Lung (tissue), 12 donors: ENCODE data around the gene AMIGO3. TPM values are rescaled to one million over a fixed set of nuclear protein-coding genes. Genes with fewer than 3 reads are reported as not detected.

Source experiments
- ATAC-seq: fragments of 200-7000 bp; cut with Tn5 transposase; one replicate; pipeline ENCODE4 v1.9.1; 2020; ENCODE audit warnings: moderate number of reproducible peaks; ENCODE audit not compliant: insufficient read depth, low FRiP score
- DNase-seq, 3 donors: peaks; one replicate each; pipeline ENCODE4 v3.0.0-alpha.2; 2013 to 2017
- H3K27ac ChIP-seq, 2 donors: one replicate each; pipeline ENCODE4 v1.5.1; 2013; ENCODE audit warnings: mild to moderate bottlenecking in 2 of 2, moderate library complexity in 2 of 2, control low read depth in 1 of 2, inconsistent platforms in 1 of 2, low read depth in 1 of 2, low read length in 1 of 2
- H3K27me3 ChIP-seq, 3 donors: one replicate each; pipeline ENCODE4 v1.5.1; 2013; ENCODE audit warnings: low read length in 2 of 3; ENCODE audit not compliant: control insufficient read depth in 3 of 3, insufficient read depth in 3 of 3
- H3K36me3 ChIP-seq, 4 donors: one replicate each; pipeline ENCODE4 v1.5.1; 2013; ENCODE audit warnings: low read length in 4 of 4, mild to moderate bottlenecking in 1 of 4, moderate library complexity in 1 of 4; ENCODE audit not compliant: control insufficient read depth in 4 of 4, insufficient read depth in 4 of 4
- H3K4me1 ChIP-seq, 5 donors: one replicate each; pipeline ENCODE4 v1.5.1; 2013; ENCODE audit warnings: low read length in 5 of 5, mild to moderate bottlenecking in 2 of 5, moderate library complexity in 1 of 5; ENCODE audit not compliant: control insufficient read depth in 5 of 5, insufficient read depth in 5 of 5
- H3K4me3 ChIP-seq: one replicate; pipeline ENCODE4 v1.5.1; 2013; ENCODE audit warnings: mild to moderate bottlenecking, control low read depth, moderate library complexity
- H3K9ac ChIP-seq, 2 donors: one replicate each; pipeline ENCODE4 v1.5.1; 2013; ENCODE audit warnings: low read length in 2 of 2, control low read depth in 1 of 2; ENCODE audit not compliant: insufficient read depth in 1 of 2
- H3K9me3 ChIP-seq, 4 donors: one replicate each; pipeline ENCODE4 v1.5.1; 2013; ENCODE audit warnings: low read length in 3 of 4, mild to moderate bottlenecking in 1 of 4, moderate library complexity in 1 of 4; ENCODE audit not compliant: control insufficient read depth in 4 of 4, insufficient read depth in 3 of 4
- WGBS, 2 donors: extraction: QIAGEN DNeasy Blood & Tissue Kit; methylation state at CpG; one replicate each; pipeline ENCODE4 v1.1.7; 2013; 5-methylcytosine and 5-hydroxymethylcytosine counted together
- polyA plus RNA-seq, 2 donors: library from polyadenylated mRNA; stranded (reverse); fragments of 200-250 nt; gene quantifications; one replicate each; pipeline ENCODE4 v1.2.1, GENCODE V29; 2013
- total RNA-seq, 2 donors: library from RNA; depleted of rRNA in 1 of 2; stranded (reverse); fragments of >200 nt in 1 of 2; gene quantifications; one replicate each; pipeline ENCODE4 v1.2.1, GENCODE V29; 2014 to 2021
- TF ChIP-seq, protein P1 (sequence below): IDR thresholded peaks from 2 replicates; pipeline ENCODE4 v1.5.1; 2012; ENCODE audit warnings: mild to moderate bottlenecking; ENCODE audit errors: control extremely low read depth, extremely low read depth
- donor health status: control.
- donor health status: control.
- donor health status: Bipolar disorder and iron deficiency.
- donor health status: healthy.
- donor health status: DM: yes; HTN: yes; CAD: no.

Gene AMIGO3
- total and polyA plus RNA-seq, 4 donors: 0.25 to 0.63 (median 0.51) TPM; not detected in 1

DNA sequence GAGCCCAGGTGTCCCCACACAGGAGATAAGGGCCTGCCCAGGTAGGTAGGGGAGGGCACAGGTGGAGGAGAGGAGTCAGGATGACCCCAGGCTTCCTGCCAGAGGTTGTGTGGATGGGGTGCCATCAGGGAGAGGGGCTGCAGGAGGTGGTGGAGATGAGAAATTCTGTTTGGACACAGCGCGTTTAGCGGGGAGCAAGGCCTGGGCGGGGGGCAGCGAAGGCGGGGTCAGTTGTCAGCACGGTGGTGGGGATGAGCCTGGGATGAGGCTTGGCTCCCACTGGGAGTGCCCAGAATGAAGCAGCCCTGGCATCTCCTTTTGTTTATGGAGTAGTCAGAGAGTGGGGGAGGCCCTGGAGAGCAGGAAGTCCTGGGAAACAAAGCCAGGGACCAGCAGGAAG, 15.5 kb downstream of the AMIGO3 start:
- TF ChIP-seq, protein P1, sequence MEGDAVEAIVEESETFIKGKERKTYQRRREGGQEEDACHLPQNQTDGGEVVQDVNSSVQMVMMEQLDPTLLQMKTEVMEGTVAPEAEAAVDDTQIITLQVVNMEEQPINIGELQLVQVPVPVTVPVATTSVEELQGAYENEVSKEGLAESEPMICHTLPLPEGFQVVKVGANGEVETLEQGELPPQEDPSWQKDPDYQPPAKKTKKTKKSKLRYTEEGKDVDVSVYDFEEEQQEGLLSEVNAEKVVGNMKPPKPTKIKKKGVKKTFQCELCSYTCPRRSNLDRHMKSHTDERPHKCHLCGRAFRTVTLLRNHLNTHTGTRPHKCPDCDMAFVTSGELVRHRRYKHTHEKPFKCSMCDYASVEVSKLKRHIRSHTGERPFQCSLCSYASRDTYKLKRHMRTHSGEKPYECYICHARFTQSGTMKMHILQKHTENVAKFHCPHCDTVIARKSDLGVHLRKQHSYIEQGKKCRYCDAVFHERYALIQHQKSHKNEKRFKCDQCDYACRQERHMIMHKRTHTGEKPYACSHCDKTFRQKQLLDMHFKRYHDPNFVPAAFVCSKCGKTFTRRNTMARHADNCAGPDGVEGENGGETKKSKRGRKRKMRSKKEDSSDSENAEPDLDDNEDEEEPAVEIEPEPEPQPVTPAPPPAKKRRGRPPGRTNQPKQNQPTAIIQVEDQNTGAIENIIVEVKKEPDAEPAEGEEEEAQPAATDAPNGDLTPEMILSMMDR: no peak
- ATAC-seq (no peak), DNase-seq (no peak)
- no peaks in the 10 kb centered on the region for H3K27me3 ChIP-seq
- H3K4me3 ChIP-seq: no peak overlapping the region
- H3K9ac ChIP-seq: no peak overlapping the region
- WGBS, 2 donors: 76 to 84% methylated on average over 7 of the region's 7 CpGs
- H3K27ac ChIP-seq: no peak overlapping the region
- H3K4me1 ChIP-seq: peaks cover 0 to 5% (median 0%) of the 10 kb centered on the region in 5 donors
- H3K9me3 ChIP-seq: no peaks in the 10 kb centered on the region
- peaks cover 0 to 66% (median 20%) of the 10 kb centered on the region in 4 donors for H3K36me3 ChIP-seq

DNA sequence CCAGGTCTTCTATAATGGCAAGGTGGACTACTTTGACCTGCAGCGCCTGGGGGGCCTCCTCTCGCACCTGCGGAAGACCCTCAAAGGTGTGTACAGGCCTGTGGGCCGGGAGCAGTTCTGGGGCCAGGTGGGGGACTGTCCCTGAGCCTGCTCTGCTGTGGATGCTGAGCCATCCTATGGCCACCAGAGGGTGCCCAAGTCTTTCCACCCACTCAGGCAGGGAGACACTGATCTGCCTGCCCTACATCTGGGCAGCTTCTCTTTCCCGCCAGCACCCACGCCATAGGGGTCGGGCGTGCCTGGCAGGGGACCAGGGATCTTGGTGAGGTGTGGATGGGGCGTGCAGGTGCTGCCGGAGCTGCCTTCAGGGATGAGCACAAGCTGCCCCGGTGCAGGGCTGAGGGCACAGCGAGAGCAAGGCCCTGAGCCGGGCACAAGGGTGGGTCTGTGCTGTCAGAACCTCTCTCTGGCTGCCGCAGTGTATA, 16.0 kb downstream of the AMIGO3 start:
- H3K27ac ChIP-seq: no peak overlapping the region
- no peaks in the 10 kb centered on the region for H3K27me3 ChIP-seq
- 53 to 61% methylated on average over 14 of the region's 14 CpGs for WGBS, 2 donors
- H3K4me1 ChIP-seq: peaks cover 0 to 5% (median 0%) of the 10 kb centered on the region in 5 donors
- TF ChIP-seq, protein P1: peak; percentile 65
- ATAC-seq (peak; percentile 44), DNase-seq (peak; percentile 56 to 65 (median 59))
- H3K9me3 ChIP-seq: no peaks in the 10 kb centered on the region
- no peak overlapping the region for H3K9ac ChIP-seq
- H3K36me3 ChIP-seq: peaks cover 0 to 70% (median 24%) of the 10 kb centered on the region in 4 donors
- no peak overlapping the region for H3K4me3 ChIP-seq

DNA sequence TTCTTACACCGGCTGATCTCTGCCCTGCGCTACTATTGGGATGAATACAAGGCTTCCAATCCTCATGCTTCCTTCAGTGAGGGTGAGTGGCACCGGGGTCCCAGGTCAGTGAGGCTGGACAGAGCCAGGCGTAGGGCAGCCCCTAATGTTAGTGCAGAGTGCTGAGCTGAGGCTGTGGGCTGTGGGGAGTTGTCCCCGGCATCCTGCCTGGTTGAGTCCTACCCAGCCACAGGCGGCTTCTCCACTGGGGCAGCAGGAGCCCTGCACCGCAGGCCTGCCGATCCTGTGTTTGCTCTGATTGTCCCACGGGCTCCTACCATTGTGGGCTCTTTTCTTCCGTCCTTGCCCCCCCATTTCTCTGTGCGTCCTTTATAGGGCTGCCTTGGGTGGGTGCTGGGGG, 16.8 kb downstream of the AMIGO3 start:
- no peak for DNase-seq
- TF ChIP-seq, protein P1: no peak
- peaks cover 0 to 5% (median 0%) of the 10 kb centered on the region in 5 donors for H3K4me1 ChIP-seq

More for the DNA sequence above, 16.8 kb downstream of the AMIGO3 start:
- Histone ChIP-seq H3K4me3 (no peak overlapping the region), H3K36me3 (peaks cover 0 to 70% (median 29%) of the 10 kb centered on the region in 4 donors), H3K27me3 (no peaks in the 10 kb centered on the region), H3K9ac (no peak overlapping the region), H3K9me3 (no peaks in the 10 kb centered on the region), H3K27ac (no peak overlapping the region)
- ATAC-seq: no peak
- 94 to 99% methylated on average over 11 of the region's 11 CpGs for WGBS, 2 donors
